Measurements from ENCODE around the gene ELMOD2.

The ELMOD2 gene

GRCh38 chr4:140557831-140558435 lies 34.0 kb downstream of the ELMOD2 start:
- no peak for DNase-seq (ENCODE audit: insufficient read length, low spot score)
- TF ChIP-seq POLR2A (IDR thresholded peaks at IDR 0.05; ENCODE audit: low read depth, low read length) = no peak
- no peak for FAIRE-seq

- FAIRE-seq (no peak), DNase-seq (ENCODE audit: insufficient read length, low spot score) (no peak)
- no peak for TF ChIP-seq POLR2A (IDR thresholded peaks at IDR 0.05; ENCODE audit: low read depth, low read length)
Measured at GRCh38 chr4:140559696-140560095, 35.7 kb downstream of the ELMOD2 start.

- TF ChIP-seq POLR2A (IDR thresholded peaks at IDR 0.05; ENCODE audit: low read depth, low read length) = no peak
- FAIRE-seq (no peak), DNase-seq (ENCODE audit: insufficient read length, low spot score) (no peak)
Measured at GRCh38 chr4:140568507-140569306, 44.7 kb downstream of the ELMOD2 start, which contains the start of gene UCP1. UCP1 (minus strand) TSS chr4:140568961; CDS start chr4:140568729, 232 bp downstream.

- DNase-seq (ENCODE audit: insufficient read length, low spot score) (no peak), FAIRE-seq (no peak)
- no peak for TF ChIP-seq POLR2A (IDR thresholded peaks at IDR 0.05; ENCODE audit: low read depth, low read length)
Measured at GRCh38 chr4:140569307-140569638, 45.3 kb downstream of the ELMOD2 start.

- DNase-seq (ENCODE audit: insufficient read length, low spot score) = no peak
- no peak for TF ChIP-seq POLR2A (IDR thresholded peaks at IDR 0.05; ENCODE audit: low read depth, low read length)
- no peak for FAIRE-seq
Measured at GRCh38 chr4:140571620-140572019, 47.7 kb downstream of the ELMOD2 start.

- TF ChIP-seq POLR2A (IDR thresholded peaks at IDR 0.05; ENCODE audit: low read depth, low read length) = no peak
- DNase-seq (ENCODE audit: insufficient read length, low spot score) (no peak), FAIRE-seq (no peak)
Measured at GRCh38 chr4:140575489-140575888, 51.5 kb downstream of the ELMOD2 start.

- DNase-seq (ENCODE audit: insufficient read length, low spot score) (no peak), FAIRE-seq (no peak)
- TF ChIP-seq POLR2A (IDR thresholded peaks at IDR 0.05; ENCODE audit: low read depth, low read length) = no peak
Measured at GRCh38 chr4:140579278-140579677, 55.3 kb downstream of the ELMOD2 start.

GRCh38 chr4:140581078-140581477 lies 57.1 kb downstream of the ELMOD2 start:
- FAIRE-seq (no peak), DNase-seq (ENCODE audit: insufficient read length, low spot score) (no peak)
- no peak for TF ChIP-seq POLR2A (IDR thresholded peaks at IDR 0.05; ENCODE audit: low read depth, low read length)

- no peak for DNase-seq (ENCODE audit: insufficient read length, low spot score)
- no peak for TF ChIP-seq POLR2A (IDR thresholded peaks at IDR 0.05; ENCODE audit: low read depth, low read length)
- no peak for FAIRE-seq
Measured at GRCh38 chr4:140584439-140584838, 60.5 kb downstream of the ELMOD2 start.

GRCh38 chr4:140595065-140595464 lies 71.1 kb downstream of the ELMOD2 start:
- FAIRE-seq (no peak), DNase-seq (ENCODE audit: insufficient read length, low spot score) (no peak)
- no peak for TF ChIP-seq POLR2A (IDR thresholded peaks at IDR 0.05; ENCODE audit: low read depth, low read length)

- DNase-seq (ENCODE audit: insufficient read length, low spot score) (no peak), FAIRE-seq (no peak)
- no peak for TF ChIP-seq POLR2A (IDR thresholded peaks at IDR 0.05; ENCODE audit: low read depth, low read length)
Measured at GRCh38 chr4:140600408-140600807, 76.4 kb downstream of the ELMOD2 start.

- DNase-seq (ENCODE audit: insufficient read length, low spot score) (no peak), FAIRE-seq (no peak)
- TF ChIP-seq POLR2A (IDR thresholded peaks at IDR 0.05; ENCODE audit: low read depth, low read length) = no peak
Measured at GRCh38 chr4:140602714-140603113, 78.7 kb downstream of the ELMOD2 start.

GRCh38 chr4:140603286-140603685 lies 79.3 kb downstream of the ELMOD2 start:
- no peak for DNase-seq (ENCODE audit: insufficient read length, low spot score)
- no peak for FAIRE-seq
- TF ChIP-seq POLR2A (IDR thresholded peaks at IDR 0.05; ENCODE audit: low read depth, low read length) = no peak
